ENCODE measurements around the gene KISS1. TPM values are rescaled to one million over a fixed set of nuclear protein-coding genes. Genes with fewer than 3 reads are reported as not detected.
A peak's percentile ranks its signal among the peaks of the same experiment; 100 is the strongest.

KISS1 gene
- total RNA-seq, 1 donor from 2014 or later, result not detected

DNA sequence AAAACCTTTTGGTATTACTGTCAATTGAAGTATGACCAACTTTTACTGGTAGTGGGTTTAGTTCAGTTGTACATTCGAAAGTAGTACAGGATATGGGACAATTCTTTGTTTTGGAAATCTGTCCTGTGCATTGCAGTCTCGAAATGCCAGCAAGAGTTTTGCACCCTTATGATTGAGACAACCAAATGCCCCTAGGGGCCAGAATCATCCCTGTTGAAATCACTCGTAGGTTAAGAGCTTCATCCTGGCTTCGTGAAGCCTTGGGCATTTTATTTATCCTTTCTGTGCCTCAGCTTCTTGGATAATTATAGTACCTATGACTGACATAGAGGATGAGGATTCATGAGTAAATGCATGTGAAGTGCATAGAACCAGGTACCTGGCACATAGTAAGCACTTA is 19.9 kb upstream of the KISS1 start:
- Mint-ChIP-seq H3K27ac (no peak overlapping the region), H3K4me3 (ENCODE audit: low read depth) (no peak overlapping the region), H3K27me3 (no peaks in the 10 kb centered on the region), H3K4me1 (ENCODE audit: low read depth) (peaks cover 4% of the 10 kb centered on the region), H3K36me3 (ENCODE audit: insufficient read depth) (peaks cover 2% of the 10 kb centered on the region), H3K9me3 (ENCODE audit: low read depth) (no peaks in the 10 kb centered on the region)
- TF ChIP-seq, protein P1, sequence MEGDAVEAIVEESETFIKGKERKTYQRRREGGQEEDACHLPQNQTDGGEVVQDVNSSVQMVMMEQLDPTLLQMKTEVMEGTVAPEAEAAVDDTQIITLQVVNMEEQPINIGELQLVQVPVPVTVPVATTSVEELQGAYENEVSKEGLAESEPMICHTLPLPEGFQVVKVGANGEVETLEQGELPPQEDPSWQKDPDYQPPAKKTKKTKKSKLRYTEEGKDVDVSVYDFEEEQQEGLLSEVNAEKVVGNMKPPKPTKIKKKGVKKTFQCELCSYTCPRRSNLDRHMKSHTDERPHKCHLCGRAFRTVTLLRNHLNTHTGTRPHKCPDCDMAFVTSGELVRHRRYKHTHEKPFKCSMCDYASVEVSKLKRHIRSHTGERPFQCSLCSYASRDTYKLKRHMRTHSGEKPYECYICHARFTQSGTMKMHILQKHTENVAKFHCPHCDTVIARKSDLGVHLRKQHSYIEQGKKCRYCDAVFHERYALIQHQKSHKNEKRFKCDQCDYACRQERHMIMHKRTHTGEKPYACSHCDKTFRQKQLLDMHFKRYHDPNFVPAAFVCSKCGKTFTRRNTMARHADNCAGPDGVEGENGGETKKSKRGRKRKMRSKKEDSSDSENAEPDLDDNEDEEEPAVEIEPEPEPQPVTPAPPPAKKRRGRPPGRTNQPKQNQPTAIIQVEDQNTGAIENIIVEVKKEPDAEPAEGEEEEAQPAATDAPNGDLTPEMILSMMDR (IDR thresholded peaks at IDR 0.05; ENCODE audit: unreplicated experiment), result no peak
- DNase-seq (ENCODE audit: low spot score, unreplicated experiment), result no peak

DNA sequence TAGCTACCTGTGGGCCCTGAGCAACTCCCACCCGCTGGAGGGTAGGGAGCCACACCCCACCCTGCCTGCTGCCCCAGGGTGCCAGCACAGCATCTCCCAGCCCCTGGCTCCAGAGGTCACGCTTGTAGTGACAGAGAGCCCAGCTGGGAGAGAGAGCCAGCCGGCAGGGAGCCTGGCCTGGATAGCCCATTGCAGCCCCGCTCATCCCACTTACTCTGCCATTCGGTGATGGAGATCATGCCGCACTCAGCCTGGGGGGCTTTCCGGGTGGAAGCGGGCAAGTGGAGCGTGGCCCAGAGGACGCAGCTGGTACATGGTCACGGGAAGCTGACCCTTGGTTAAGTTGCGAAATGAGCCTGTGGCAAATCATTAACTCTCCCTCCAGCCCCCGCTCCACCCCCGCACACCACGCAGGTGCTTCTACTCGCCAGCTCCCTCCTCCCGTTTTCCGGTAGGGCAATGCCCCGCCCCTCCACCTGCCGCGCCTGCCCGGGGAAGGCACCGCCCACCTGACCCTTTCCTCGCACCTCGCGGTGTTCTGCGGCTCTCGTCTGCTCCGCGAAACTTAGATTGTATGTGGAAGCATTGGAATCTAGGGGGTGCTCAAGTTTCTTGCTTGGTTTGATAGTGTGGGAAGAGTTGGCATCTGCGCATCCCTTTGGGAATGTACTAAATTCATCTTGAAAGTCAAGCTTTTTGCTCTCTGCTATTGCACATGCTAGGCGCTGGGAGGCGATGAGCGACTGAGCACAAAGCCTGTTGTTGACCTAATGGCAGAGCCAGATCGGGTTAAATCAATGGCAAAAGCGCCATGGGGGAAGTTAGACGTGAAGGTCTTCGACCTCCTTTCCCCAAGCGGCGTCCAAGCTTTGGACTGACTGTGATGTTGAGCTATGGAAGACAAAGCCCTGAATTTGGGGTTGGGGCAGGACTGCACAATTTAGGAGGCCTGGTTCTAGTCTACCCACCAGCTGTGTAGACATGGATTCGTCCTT is 17.7 kb upstream of the KISS1 start, which contains the start of gene GOLT1A:
Gene GOLT1A (minus strand): TSS at position 321 of the 995 bp plus-strand sequence. CDS start 82 bp downstream, at position 239.
- Mint-ChIP-seq H3K4me3 (ENCODE audit: low read depth) (peak within 1 kb of the TSS; percentile 61), H3K4me1 (ENCODE audit: low read depth) (peaks cover 4% of the 10 kb centered on the region), H3K9me3 (ENCODE audit: low read depth) (no peaks in the 10 kb centered on the region), H3K27me3 (no peaks in the 10 kb centered on the region), H3K36me3 (ENCODE audit: insufficient read depth) (no peaks in the 10 kb centered on the region), H3K27ac (peak within 1 kb of the TSS; percentile 59)
- TF ChIP-seq, protein P1 (IDR thresholded peaks at IDR 0.05; ENCODE audit: unreplicated experiment), result peak; percentile 52
- DNase-seq (ENCODE audit: low spot score, unreplicated experiment), result peak; percentile 68

DNA sequence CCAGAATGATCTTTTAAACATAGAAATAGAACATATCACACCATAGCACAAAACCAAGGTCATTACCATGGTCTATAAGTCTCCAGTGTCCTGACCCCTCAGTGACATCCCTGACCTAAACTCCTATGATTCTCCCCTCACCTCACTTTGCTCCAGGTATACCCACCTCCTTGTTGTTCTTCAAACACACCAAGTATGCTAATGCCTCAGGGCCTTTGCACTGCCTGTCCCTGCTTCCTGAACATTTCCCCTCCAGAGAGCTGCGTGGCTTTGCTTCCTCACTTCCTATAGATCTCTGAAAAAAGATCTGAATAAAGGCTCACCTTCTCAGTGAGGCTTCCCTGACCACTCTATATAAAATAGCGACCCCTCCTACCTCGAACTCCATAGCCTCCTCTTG is 16.4 kb upstream of the KISS1 start:
- H3K4me3 Mint-ChIP-seq (ENCODE audit: low read depth), result no peak overlapping the region
- no peak overlapping the region for H3K27ac Mint-ChIP-seq
- peaks cover 4% of the 10 kb centered on the region for H3K4me1 Mint-ChIP-seq (ENCODE audit: low read depth)
- no peaks in the 10 kb centered on the region for H3K9me3 Mint-ChIP-seq (ENCODE audit: low read depth)
- DNase-seq (ENCODE audit: low spot score, unreplicated experiment), result no peak
- no peaks in the 10 kb centered on the region for H3K36me3 Mint-ChIP-seq (ENCODE audit: insufficient read depth)
- H3K27me3 Mint-ChIP-seq, result no peaks in the 10 kb centered on the region
- TF ChIP-seq, protein P1 (IDR thresholded peaks at IDR 0.05; ENCODE audit: unreplicated experiment), result no peak

DNA sequence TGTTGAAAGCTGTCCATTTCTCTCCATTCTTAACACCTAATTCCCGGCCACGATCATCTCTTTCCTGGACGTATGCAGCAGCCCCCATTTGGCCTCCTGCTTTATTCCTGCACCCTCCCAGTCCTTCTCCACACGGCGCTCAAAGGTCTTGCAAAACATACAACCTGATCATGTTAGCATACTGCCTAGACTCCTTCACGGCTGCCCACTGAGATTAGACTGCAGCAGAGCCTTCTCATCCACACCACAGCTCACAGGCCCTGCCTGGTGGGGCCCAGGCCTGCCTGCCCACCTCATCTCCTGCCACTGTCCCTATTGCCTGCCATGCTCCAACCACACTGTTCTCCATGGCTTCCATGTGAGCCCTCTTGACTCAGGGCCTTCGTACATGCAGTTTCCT is 14.8 kb upstream of the KISS1 start:
- Mint-ChIP-seq H3K27ac (no peak overlapping the region), H3K9me3 (ENCODE audit: low read depth) (no peaks in the 10 kb centered on the region), H3K4me3 (ENCODE audit: low read depth) (no peak overlapping the region), H3K27me3 (no peaks in the 10 kb centered on the region), H3K36me3 (ENCODE audit: insufficient read depth) (no peaks in the 10 kb centered on the region), H3K4me1 (ENCODE audit: low read depth) (peaks cover 6% of the 10 kb centered on the region)
- TF ChIP-seq, protein P1 (IDR thresholded peaks at IDR 0.05; ENCODE audit: unreplicated experiment), result no peak
- no peak for DNase-seq (ENCODE audit: low spot score, unreplicated experiment)

DNA sequence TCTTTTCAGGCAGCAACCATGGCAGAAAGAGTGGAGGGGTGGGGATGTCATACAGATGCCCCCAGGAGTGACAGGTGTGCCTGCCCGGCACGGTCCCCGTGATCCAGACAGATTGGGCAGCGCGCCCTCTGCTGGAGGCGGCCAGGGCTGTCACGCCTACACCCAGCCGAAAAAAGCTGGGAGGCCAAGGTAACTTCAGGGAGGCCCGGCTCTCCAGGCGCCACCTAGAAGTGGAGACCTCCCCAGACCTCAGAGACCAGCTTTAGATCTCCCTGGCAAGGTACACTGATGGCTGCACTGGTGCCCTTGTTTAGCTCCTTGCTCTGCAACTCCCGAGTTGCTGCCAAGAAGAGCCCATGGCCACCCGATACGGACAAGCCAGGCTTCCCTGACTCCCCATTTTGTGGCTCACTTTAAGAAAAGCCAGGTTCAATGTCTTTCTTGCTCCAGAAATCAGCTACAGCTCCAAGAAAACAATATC is 10.9 kb upstream of the KISS1 start:
- peak; percentile 77 for DNase-seq (ENCODE audit: low spot score, unreplicated experiment)
- H3K27me3 Mint-ChIP-seq, result peaks cover 2% of the 10 kb centered on the region
- H3K4me1 Mint-ChIP-seq (ENCODE audit: low read depth), result peaks cover 2% of the 10 kb centered on the region
- no peaks in the 10 kb centered on the region for H3K9me3 Mint-ChIP-seq (ENCODE audit: low read depth)
- TF ChIP-seq, protein P1 (IDR thresholded peaks at IDR 0.05; ENCODE audit: unreplicated experiment), result peak; percentile 95
- no peak overlapping the region for H3K4me3 Mint-ChIP-seq (ENCODE audit: low read depth)
- no peaks in the 10 kb centered on the region for H3K36me3 Mint-ChIP-seq (ENCODE audit: insufficient read depth)
- H3K27ac Mint-ChIP-seq, result no peak overlapping the region

Measured in progenitor cell of endocrine pancreas (in vitro differentiated cells).